Heart left ventricle (tissue), 16 donors: ENCODE results near the gene PNPLA2. TPM values are rescaled to one million over a fixed set of nuclear protein-coding genes. Genes with fewer than 3 reads are reported as not detected.

Experiments used
- ATAC-seq, 4 donors: fragments of 200-7000 bp; cut with Tn5 transposase; one replicate each; pipeline ENCODE4 v1.9.1; 2020 to 2022; ENCODE audit warnings: moderate library complexity in 4 of 4, mild to moderate bottlenecking in 3 of 4, moderate number of reproducible peaks in 1 of 4
- DNase-seq, 5 donors: peaks; one replicate each; pipeline ENCODE4 v3.0.0-alpha.2; 2020
- H3K27ac ChIP-seq, 12 donors: fragments of 200-600 bp; sonication (generic) in 4 of 12; one replicate each; pipeline versions ENCODE4 v1.5.0 to v1.8.0; 2016 to 2022; ENCODE audit warnings: mild to moderate bottlenecking in 2 of 12
- H3K27me3 ChIP-seq, 9 donors: fragments of 200-600 bp; sonication (generic) in 2 of 9; one replicate each; pipeline versions ENCODE4 v1.5.1 to v1.8.0; 2016 to 2022; ENCODE audit warnings: mild to moderate bottlenecking in 3 of 9
- H3K36me3 ChIP-seq, 9 donors: fragments of 200-600 bp; sonication (generic) in 2 of 9; one replicate each; pipeline versions ENCODE4 v1.5.0 to v1.8.0; 2018 to 2022; ENCODE audit warnings: mild to moderate bottlenecking in 2 of 9
- H3K4me1 ChIP-seq, 12 donors: fragments of 200-600 bp; sonication (generic) in 4 of 12; one replicate each; pipeline versions ENCODE4 v1.5.0 to v1.8.0; 2016 to 2022; ENCODE audit warnings: mild to moderate bottlenecking in 3 of 12
- H3K4me3 ChIP-seq, 12 donors: fragments of 200-600 bp; sonication (generic) in 4 of 12; one replicate each; pipeline versions ENCODE4 v1.5.0 to v1.8.0; 2017 to 2022; ENCODE audit warnings: mild to moderate bottlenecking in 9 of 12, moderate library complexity in 4 of 12
- H3K9me3 ChIP-seq, 12 donors: fragments of 200-600 bp; sonication (generic) in 4 of 12; one replicate each; pipeline versions ENCODE4 v1.5.0 to v1.8.0; 2016 to 2022; ENCODE audit warnings: mild to moderate bottlenecking in 1 of 12
- CTCF ChIP-seq, 12 donors: fragments of 200-600 bp; sonication (generic) in 4 of 12; IDR thresholded peaks; one replicate each; pipeline versions ENCODE4 v1.5.0 to v1.8.0; 2018 to 2022; ENCODE audit warnings: antibody characterized with exemption in 12 of 12, mild to moderate bottlenecking in 5 of 12
- POLR2A ChIP-seq, 2 donors: fragments of 450-650 bp; IDR thresholded peaks; one replicate each; pipeline ENCODE4 v1.6.1; 2017; ENCODE audit warnings: antibody characterized with exemption in 2 of 2, mild to moderate bottlenecking in 2 of 2, moderate library complexity in 2 of 2
- WGBS, 4 donors: extraction: QIAGEN DNeasy Blood & Tissue Kit in 2 of 4; methylation state at CpG; one replicate each; pipeline versions ENCODE4 v1.1.5 to v1.1.7; 2013 to 2018; 5-methylcytosine and 5-hydroxymethylcytosine counted together
- intact Hi-C, 10 donors: fragments of 100-400 bp; cut with DNase I; formaldehyde crosslinking; loops; one replicate each; pipeline versions ENCODE4 v1.11.1 to v1.14.2; 2022
- polyA plus RNA-seq, 2 donors: library from polyadenylated mRNA; stranded (reverse); fragments of 200-250 nt; gene quantifications; one replicate each; pipeline ENCODE4 v1.2.3, GENCODE V29; 2013
- total RNA-seq, 9 donors: library from RNA; depleted of rRNA in 2 of 9; stranded (reverse); fragments of >200 nt in 2 of 9; fragmentation: NEBNext Ultra II Directional in 3 of 9; extraction: Animal tissue kit (Norgen Biotek cat#: 25700) in 3 of 9; gene quantifications; one replicate each; pipeline versions ENCODE4 v1.1.0 to v1.2.4, GENCODE V29; 2016 to 2023
- donor health status: ischemic (EF 13 %, LVEDD 7.1; RV severe dilation, severe dysfunction).
- donor health status: healthy with polysubstance abuse.
- donor health status: DM: no; HTN: yes; CAD: no.
- donor health status: DM: no; HTN: no; CAD: no.
- donor health status: ischemic (EF 25% LVEDD 6.9; RV normal size, moderate dysfunction).
- donor health status: ischemic (EF 25% LVEDD 5.7; RV mildly dilated, moderate dysfunction).
- donor health status: healthy.
- donor health status: DM: yes; HTN: yes; CAD: no.
- donor health status: ischemic (EF 35%, LVEDD 5.7; RV mildly dilated, moderate dysfunction).
- donor health status: nonischemic (EF 11% LVEDD 7.7; RV severe dilation, severe dysfunction).
- donor health status: DM: yes; HTN: yes; CAD: no.
- donor health status: PGD.
- donor health status: ischemic (EF 29% LVEDD 5.4; RV normal size, mild dysfunction).
- donor health status: nonischemic (EF 23%, LVEDD 6.1; RV moderate dilation, normal function).

The PNPLA2 gene
- total and polyA plus RNA-seq, 11 donors = 112 to 348 (median 215) TPM

- Histone ChIP-seq H3K36me3 (peaks cover 0 to 16% (median 9%) of the 10 kb centered on the region in 9 donors), H3K27me3 (no peaks in the 10 kb centered on the region), H3K4me1 (peaks cover 4 to 51% (median 18%) of the 10 kb centered on the region in 12 donors), H3K4me3 (no peak overlapping the region), H3K27ac (no peak overlapping the region), H3K9me3 (no peaks in the 10 kb centered on the region)
- 82 to 87% (median 85%) methylated on average over 26 to 27 of the region's 27 CpGs for WGBS, 4 donors
- no peak for TF ChIP-seq CTCF (IDR thresholded peaks at IDR 0.05)
- no peak for TF ChIP-seq POLR2A (IDR thresholded peaks at IDR 0.05)
- intact Hi-C loops = loop anchor here in 1 of 10 donors (10.0 kb wide), 1 partner anchor 47 kb away; no protein-coding TSS in a partner anchor
- DNase-seq (no peak), ATAC-seq (no peak)
Observed at GRCh38 chr11:858053-858761, 39.5 kb downstream of the PNPLA2 start.

- Histone ChIP-seq H3K4me1 (peaks cover 4 to 48% (median 18%) of the 10 kb centered on the region in 12 donors), H3K27me3 (no peaks in the 10 kb centered on the region), H3K4me3 (no peak overlapping the region), H3K27ac (no peak overlapping the region), H3K36me3 (peaks cover 0 to 21% (median 12%) of the 10 kb centered on the region in 9 donors), H3K9me3 (no peaks in the 10 kb centered on the region)
- DNase-seq (no peak), ATAC-seq (no peak)
- 88 to 94% (median 90%) methylated on average over 36 to 37 of the region's 37 CpGs for WGBS, 4 donors
- intact Hi-C loops = loop anchor here in 1 of 10 donors (10.0 kb wide), 1 partner anchor 46 kb away; no protein-coding TSS in a partner anchor
- TF ChIP-seq POLR2A (IDR thresholded peaks at IDR 0.05) (no peak), CTCF (IDR thresholded peaks at IDR 0.05) (no peak)
Observed at GRCh38 chr11:858762-859339, 40.1 kb downstream of the PNPLA2 start.

- ATAC-seq (peak; percentile 60 to 82 (median 76)), DNase-seq (peak; percentile 75 to 91 (median 85))
- Histone ChIP-seq H3K27ac (peak overlapping the region in 8 of 12 donors; percentile 0 to 79 (median 58)), H3K4me3 (peak overlapping the region in 6 of 12 donors; percentile 2 to 39 (median 16)), H3K9me3 (no peaks in the 10 kb centered on the region), H3K4me1 (peaks cover 4 to 48% (median 18%) of the 10 kb centered on the region in 12 donors), H3K27me3 (no peaks in the 10 kb centered on the region), H3K36me3 (peaks cover 0 to 27% (median 18%) of the 10 kb centered on the region in 9 donors)
- WGBS, 4 donors = 49 to 63% (median 54%) methylated on average over 22 to 31 of the region's 31 CpGs
- intact Hi-C loops = loop anchor here in 1 of 10 donors (10.0 kb wide), 1 partner anchor 45 kb away; no protein-coding TSS in a partner anchor
- TF ChIP-seq POLR2A (IDR thresholded peaks at IDR 0.05) (no peak), CTCF (IDR thresholded peaks at IDR 0.05) (no peak)
Observed at GRCh38 chr11:859394-860131, 40.8 kb downstream of the PNPLA2 start.
